ENCODE measurements around the gene IL16. TPM values are rescaled to one million over a fixed set of nuclear protein-coding genes. Genes with fewer than 3 reads are reported as not detected.

IL16 gene
- total RNA-seq, 3 donors from 2014 or later (not counting 1 experiment from before 2014, with no cell fraction given): 98.1 to 153 (median 114) TPM

GRCh38 chr15:81166636-81167305 lies 29.9 kb upstream of the IL16 start:
- no peaks in the 10 kb centered on the region for H3K9me3 ChIP-seq (ENCODE audit: control insufficient read depth, insufficient read depth, low read length)
- 76% methylated on average over 3 of the region's 3 CpGs for WGBS (ENCODE audit: insufficient coverage)
- no peak overlapping the region for H3K4me3 ChIP-seq (ENCODE audit: low read length)
- TF ChIP-seq, protein P1, sequence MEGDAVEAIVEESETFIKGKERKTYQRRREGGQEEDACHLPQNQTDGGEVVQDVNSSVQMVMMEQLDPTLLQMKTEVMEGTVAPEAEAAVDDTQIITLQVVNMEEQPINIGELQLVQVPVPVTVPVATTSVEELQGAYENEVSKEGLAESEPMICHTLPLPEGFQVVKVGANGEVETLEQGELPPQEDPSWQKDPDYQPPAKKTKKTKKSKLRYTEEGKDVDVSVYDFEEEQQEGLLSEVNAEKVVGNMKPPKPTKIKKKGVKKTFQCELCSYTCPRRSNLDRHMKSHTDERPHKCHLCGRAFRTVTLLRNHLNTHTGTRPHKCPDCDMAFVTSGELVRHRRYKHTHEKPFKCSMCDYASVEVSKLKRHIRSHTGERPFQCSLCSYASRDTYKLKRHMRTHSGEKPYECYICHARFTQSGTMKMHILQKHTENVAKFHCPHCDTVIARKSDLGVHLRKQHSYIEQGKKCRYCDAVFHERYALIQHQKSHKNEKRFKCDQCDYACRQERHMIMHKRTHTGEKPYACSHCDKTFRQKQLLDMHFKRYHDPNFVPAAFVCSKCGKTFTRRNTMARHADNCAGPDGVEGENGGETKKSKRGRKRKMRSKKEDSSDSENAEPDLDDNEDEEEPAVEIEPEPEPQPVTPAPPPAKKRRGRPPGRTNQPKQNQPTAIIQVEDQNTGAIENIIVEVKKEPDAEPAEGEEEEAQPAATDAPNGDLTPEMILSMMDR (IDR thresholded peaks at IDR 0.05): no peak
- H3K36me3 ChIP-seq (ENCODE audit: control insufficient read depth, insufficient read depth, low read length): no peaks in the 10 kb centered on the region
- Mint-ChIP-seq H3K4me3 (no peak overlapping the region), H3K27ac (no peak overlapping the region), H3K4me1 (peaks cover 0 to 1% of the 10 kb centered on the region in 2 donors), H3K36me3 (no peaks in the 10 kb centered on the region), H3K27me3 (ENCODE audit: low read depth in 2 of 2) (peaks cover 10 to 12% of the 10 kb centered on the region in 2 donors), H3K9me3 (no peaks in the 10 kb centered on the region)
- intact Hi-C loops (cut with micrococcal nuclease): no loop called here
- DNase-seq (no peak), ATAC-seq (no peak)
- peaks cover 5% of the 10 kb centered on the region for H3K4me1 ChIP-seq (ENCODE audit: control insufficient read depth, insufficient read depth, low read length)
- no peak overlapping the region for H3K27ac ChIP-seq (ENCODE audit: low read length)
- no peaks in the 10 kb centered on the region for H3K27me3 ChIP-seq (ENCODE audit: control insufficient read depth, insufficient read depth, low read length)

DNA sequence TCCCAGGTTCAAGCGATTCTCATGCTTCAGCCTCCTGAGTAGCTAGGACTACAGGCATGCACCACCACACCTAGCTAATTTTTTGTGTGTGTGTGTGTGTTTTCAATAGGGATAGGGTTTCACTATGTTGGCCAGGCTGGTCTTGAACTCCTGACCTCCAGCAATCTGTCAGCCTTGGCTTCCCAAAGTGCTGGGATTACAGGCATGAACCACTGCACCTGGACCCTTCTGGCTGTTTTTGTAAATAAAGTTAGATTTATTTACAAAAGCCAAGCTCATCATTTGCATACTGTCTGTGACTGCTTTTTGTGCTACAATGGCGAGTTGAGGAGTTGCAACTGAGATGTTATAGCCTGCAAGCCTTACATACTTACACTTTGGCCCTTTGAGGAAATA lies 28.6 kb upstream of the IL16 start:
- Histone ChIP-seq H3K4me1 (ENCODE audit: control insufficient read depth, insufficient read depth, low read length) (no peaks in the 10 kb centered on the region), H3K27me3 (ENCODE audit: control insufficient read depth, insufficient read depth, low read length) (no peaks in the 10 kb centered on the region), H3K4me3 (ENCODE audit: low read length) (no peak overlapping the region), H3K9me3 (ENCODE audit: control insufficient read depth, insufficient read depth, low read length) (no peaks in the 10 kb centered on the region), H3K36me3 (ENCODE audit: control insufficient read depth, insufficient read depth, low read length) (no peaks in the 10 kb centered on the region), H3K27ac (ENCODE audit: low read length) (no peak overlapping the region)
- TF ChIP-seq, protein P1 (IDR thresholded peaks at IDR 0.05): no peak
- H3K9me3 Mint-ChIP-seq: no peaks in the 10 kb centered on the region
- no peaks in the 10 kb centered on the region for H3K36me3 Mint-ChIP-seq
- WGBS (ENCODE audit: insufficient coverage): 94% methylated on average over 2 of the region's 2 CpGs
- intact Hi-C loops (cut with micrococcal nuclease): no loop called here
- H3K27ac Mint-ChIP-seq: no peak overlapping the region
- H3K4me3 Mint-ChIP-seq: no peak overlapping the region
- DNase-seq (no peak), ATAC-seq (no peak)
- no peaks in the 10 kb centered on the region for H3K4me1 Mint-ChIP-seq
- peaks cover 10 to 15% of the 10 kb centered on the region in 2 donors for H3K27me3 Mint-ChIP-seq (ENCODE audit: low read depth in 2 of 2)

GRCh38 chr15:81168644-81169043 lies 28.0 kb upstream of the IL16 start:
- no peak overlapping the region for H3K4me3 Mint-ChIP-seq
- no peaks in the 10 kb centered on the region for H3K36me3 Mint-ChIP-seq

More at GRCh38 chr15:81168644-81169043, 28.0 kb upstream of the IL16 start:
- intact Hi-C loops (cut with micrococcal nuclease): no loop called here
- TF ChIP-seq, protein P1 (IDR thresholded peaks at IDR 0.05): no peak
- no peaks in the 10 kb centered on the region for H3K9me3 Mint-ChIP-seq
- peaks cover 10 to 15% of the 10 kb centered on the region in 2 donors for H3K27me3 Mint-ChIP-seq (ENCODE audit: low read depth in 2 of 2)
- Histone ChIP-seq H3K36me3 (ENCODE audit: control insufficient read depth, insufficient read depth, low read length) (no peaks in the 10 kb centered on the region), H3K4me1 (ENCODE audit: control insufficient read depth, insufficient read depth, low read length) (no peaks in the 10 kb centered on the region), H3K27me3 (ENCODE audit: control insufficient read depth, insufficient read depth, low read length) (no peaks in the 10 kb centered on the region), H3K27ac (ENCODE audit: low read length) (no peak overlapping the region), H3K9me3 (ENCODE audit: control insufficient read depth, insufficient read depth, low read length) (no peaks in the 10 kb centered on the region), H3K4me3 (ENCODE audit: low read length) (no peak overlapping the region)
- ATAC-seq (no peak), DNase-seq (no peak)
- no peaks in the 10 kb centered on the region for H3K4me1 Mint-ChIP-seq
- no peak overlapping the region for H3K27ac Mint-ChIP-seq
- WGBS (ENCODE audit: insufficient coverage): 78% methylated on average over 2 of the region's 2 CpGs

Measured in natural killer cell (primary cell).